Hepatocyte (in vitro differentiated cells): ENCODE measurements around the gene CACTIN. TPM values are rescaled to one million over a fixed set of nuclear protein-coding genes. Genes with fewer than 3 reads are reported as not detected.
"Not testable (repeated sequence)": the region's sequence is repeated elsewhere in the genome, so short reads cannot be mapped to it uniquely, and the experiment has no call there.

Experiments used
- DNase-seq: peaks from one replicate; pipeline ENCODE4 v3.0.0-alpha.2; 2016; ENCODE audit warnings: low spot score
- H2AFZ ChIP-seq: fragments of 200-600 bp; sonication (generic); 2 replicates; pipeline ENCODE4 v1.6.0; 2016; ENCODE audit warnings: antibody characterized with exemption, mild to moderate bottlenecking
- H3K27ac ChIP-seq: fragments of 200-600 bp; sonication (generic); 2 replicates; pipeline ENCODE4 v1.5.1; 2016; ENCODE audit warnings: mild to moderate bottlenecking
- H3K27me3 ChIP-seq: fragments of 200-600 bp; sonication (generic); 2 replicates; pipeline ENCODE4 v1.6.1; 2016
- H3K36me3 ChIP-seq: fragments of 200-600 bp; sonication (generic); replicated peaks from 2 replicates; pipeline ENCODE4 v1.5.1; 2016; ENCODE audit warnings: low read depth; ENCODE audit not compliant: insufficient read depth
- H3K4me1 ChIP-seq: fragments of 200-600 bp; sonication (generic); 2 replicates; pipeline ENCODE4 v1.5.1; 2016; ENCODE audit warnings: mild to moderate bottlenecking, moderate library complexity; ENCODE audit not compliant: insufficient read depth
- H3K4me2 ChIP-seq: fragments of 200-600 bp; sonication (generic); 2 replicates; pipeline ENCODE4 v1.6.0; 2016
- H3K4me3 ChIP-seq: fragments of 200-600 bp; sonication (generic); 2 replicates; pipeline ENCODE4 v1.5.1; 2016; ENCODE audit warnings: mild to moderate bottlenecking
- H3K79me2 ChIP-seq: fragments of 200-600 bp; sonication (generic); 2 replicates; pipeline ENCODE4 v1.6.0; 2017; ENCODE audit warnings: mild to moderate bottlenecking
- H3K9me2 ChIP-seq: fragments of 200-600 bp; sonication (generic); replicated peaks from 2 replicates; pipeline ENCODE4 v1.6.0; 2017; ENCODE audit warnings: mild to moderate bottlenecking; ENCODE audit not compliant: insufficient read depth
- H3K9me3 ChIP-seq: fragments of 200-600 bp; sonication (generic); 2 replicates; pipeline ENCODE4 v1.5.1; 2016; ENCODE audit warnings: low read depth, mild to moderate bottlenecking
- H4K20me1 ChIP-seq: fragments of 200-600 bp; sonication (generic); 2 replicates; pipeline ENCODE4 v1.6.0; 2016; ENCODE audit warnings: mild to moderate bottlenecking; ENCODE audit not compliant: insufficient read depth, poor library complexity, severe bottlenecking
- EZH2 ChIP-seq: fragments of 200-600 bp; sonication (generic); IDR thresholded peaks from 2 replicates; pipeline ENCODE4 v1.6.1; 2016; ENCODE audit warnings: antibody characterized with exemption, mild to moderate bottlenecking, borderline replicate concordance
- EZH2phosphoT487 ChIP-seq: fragments of 200-600 bp; sonication (generic); IDR thresholded peaks from one replicate; pipeline ENCODE4 v1.6.1; 2018; ENCODE audit warnings: antibody characterized with exemption, mild to moderate bottlenecking, low read depth, moderate library complexity; ENCODE audit not compliant: unreplicated experiment, severe bottlenecking
- WGBS: methylation state at CpG from one replicate; pipeline ENCODE4 v1.1.6; 2016; ENCODE audit warnings: low lambda C conversion rate; ENCODE audit errors: missing lambda C conversion rate; 5-methylcytosine and 5-hydroxymethylcytosine counted together
- polyA plus RNA-seq: library from polyadenylated mRNA; unstranded; fragments of >200 nt; fragmentation: Nextera tagmentation; extraction: Ambion mirVana; gene quantifications from 2 replicates; pipeline ENCODE4 v1.2.1, GENCODE V29; 2016
- total RNA-seq: library from RNA; depleted of rRNA; stranded (reverse); fragments of >200 nt; gene quantifications from 2 replicates; pipeline ENCODE4 v1.2.3, GENCODE V29; 2014
- TF ChIP-seq, protein P1 (sequence below): fragments of 200-600 bp; sonication (generic); IDR thresholded peaks from 2 replicates; pipeline ENCODE4 v1.5.1; 2016; ENCODE audit warnings: antibody characterized with exemption, mild to moderate bottlenecking; ENCODE audit not compliant: poor library complexity

Gene CACTIN
- total and polyA plus RNA-seq, 2 experiments from 2014 or later, result 15.7 to 18.3 TPM

- Histone ChIP-seq H2AFZ (no peak overlapping the region), H3K27me3 (no peaks in the 10 kb centered on the region), H3K4me3 (no peak overlapping the region), H3K27ac (no peak overlapping the region), H3K79me2 (no peaks in the 10 kb centered on the region), H3K4me2 (no peak overlapping the region), H3K4me1 (no peaks in the 10 kb centered on the region), H4K20me1 (no peaks in the 10 kb centered on the region), H3K36me3 (no peaks in the 10 kb centered on the region), H3K9me3 (no peaks in the 10 kb centered on the region), H3K9me2 (no peaks in the 10 kb centered on the region)
- DNase-seq, result no peak
- TF ChIP-seq EZH2phosphoT487 (no peak), EZH2 (no peak)
- TF ChIP-seq, protein P1, sequence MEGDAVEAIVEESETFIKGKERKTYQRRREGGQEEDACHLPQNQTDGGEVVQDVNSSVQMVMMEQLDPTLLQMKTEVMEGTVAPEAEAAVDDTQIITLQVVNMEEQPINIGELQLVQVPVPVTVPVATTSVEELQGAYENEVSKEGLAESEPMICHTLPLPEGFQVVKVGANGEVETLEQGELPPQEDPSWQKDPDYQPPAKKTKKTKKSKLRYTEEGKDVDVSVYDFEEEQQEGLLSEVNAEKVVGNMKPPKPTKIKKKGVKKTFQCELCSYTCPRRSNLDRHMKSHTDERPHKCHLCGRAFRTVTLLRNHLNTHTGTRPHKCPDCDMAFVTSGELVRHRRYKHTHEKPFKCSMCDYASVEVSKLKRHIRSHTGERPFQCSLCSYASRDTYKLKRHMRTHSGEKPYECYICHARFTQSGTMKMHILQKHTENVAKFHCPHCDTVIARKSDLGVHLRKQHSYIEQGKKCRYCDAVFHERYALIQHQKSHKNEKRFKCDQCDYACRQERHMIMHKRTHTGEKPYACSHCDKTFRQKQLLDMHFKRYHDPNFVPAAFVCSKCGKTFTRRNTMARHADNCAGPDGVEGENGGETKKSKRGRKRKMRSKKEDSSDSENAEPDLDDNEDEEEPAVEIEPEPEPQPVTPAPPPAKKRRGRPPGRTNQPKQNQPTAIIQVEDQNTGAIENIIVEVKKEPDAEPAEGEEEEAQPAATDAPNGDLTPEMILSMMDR, result no peak
- WGBS, result 95% methylated on average over 32 of the region's 50 CpGs
These were observed 6.4 kb upstream of the CACTIN start for GRCh38 chr19:3632739-3633558.

- TF ChIP-seq EZH2, result no peak
- TF ChIP-seq, protein P1, result no peak
- no peak for TF ChIP-seq EZH2phosphoT487
- Histone ChIP-seq H2AFZ (no peak overlapping the region), H3K27me3 (no peaks in the 10 kb centered on the region), H3K4me1 (no peaks in the 10 kb centered on the region), H3K4me2 (no peak overlapping the region), H3K36me3 (no peaks in the 10 kb centered on the region), H4K20me1 (no peaks in the 10 kb centered on the region), H3K79me2 (no peaks in the 10 kb centered on the region), H3K27ac (no peak overlapping the region), H3K4me3 (no peak overlapping the region), H3K9me3 (no peaks in the 10 kb centered on the region), H3K9me2 (no peaks in the 10 kb centered on the region)
- no peak for DNase-seq
- 96% methylated on average over 16 of the region's 16 CpGs for WGBS
These were observed 5.5 kb upstream of the CACTIN start for GRCh38 chr19:3632098-3632497.

DNA sequence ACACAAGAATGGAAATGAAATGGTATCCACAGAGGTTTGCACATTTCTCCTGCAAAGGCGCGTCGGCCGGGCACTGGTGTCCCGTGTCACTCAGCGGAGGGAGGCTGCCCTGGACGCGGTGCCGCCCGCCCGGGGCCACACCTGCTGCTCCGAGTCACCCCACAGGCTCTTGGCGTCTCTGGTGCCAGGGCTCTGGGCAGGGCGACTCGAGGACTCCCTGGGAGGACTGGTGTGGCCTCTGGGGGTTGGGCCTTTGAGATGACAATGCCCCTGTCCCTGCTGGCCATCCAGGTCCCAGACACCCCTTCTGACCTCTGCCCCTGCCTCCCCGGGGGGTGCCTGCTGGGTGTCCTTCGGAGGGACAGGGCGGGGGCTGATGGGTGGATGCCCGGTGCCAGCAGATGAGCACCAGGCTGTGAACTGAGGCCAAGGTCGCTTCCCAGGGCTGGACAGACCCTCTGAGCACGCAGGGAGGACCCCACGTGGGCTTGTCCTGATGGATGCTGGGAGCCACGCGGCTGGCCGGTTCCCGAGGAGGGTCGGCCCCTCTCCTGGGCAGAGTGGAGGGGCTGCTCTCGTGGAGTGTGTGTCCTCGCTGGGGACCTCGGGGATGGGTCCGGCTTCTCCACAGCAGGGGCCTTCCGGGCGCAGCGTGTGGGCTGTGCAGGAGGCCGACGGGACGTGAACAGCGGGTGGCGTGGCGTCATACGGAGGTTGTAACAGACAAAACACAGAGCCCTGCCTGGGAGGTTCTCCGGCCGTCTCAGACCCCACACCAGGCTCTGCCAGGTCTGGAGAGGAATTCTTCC is 4.7 kb upstream of the CACTIN start:
- H4K20me1 ChIP-seq, result no peaks in the 10 kb centered on the region
- no peaks in the 10 kb centered on the region for H3K4me1 ChIP-seq
- H3K4me3 ChIP-seq, result no peak overlapping the region
- DNase-seq, result no peak
- H3K9me2 ChIP-seq, result no peaks in the 10 kb centered on the region
- 91% methylated on average over 42 of the region's 43 CpGs for WGBS
- H3K27ac ChIP-seq, result no peak overlapping the region
- no peaks in the 10 kb centered on the region for H3K9me3 ChIP-seq
- no peaks in the 10 kb centered on the region for H3K27me3 ChIP-seq
- no peak overlapping the region for H3K4me2 ChIP-seq
- H2AFZ ChIP-seq, result no peak overlapping the region
- TF ChIP-seq EZH2phosphoT487, result no peak
- TF ChIP-seq, protein P1, result no peak
- no peak for TF ChIP-seq EZH2
- peaks cover under 1% of the 10 kb centered on the region for H3K79me2 ChIP-seq
- H3K36me3 ChIP-seq, result no peaks in the 10 kb centered on the region

DNA sequence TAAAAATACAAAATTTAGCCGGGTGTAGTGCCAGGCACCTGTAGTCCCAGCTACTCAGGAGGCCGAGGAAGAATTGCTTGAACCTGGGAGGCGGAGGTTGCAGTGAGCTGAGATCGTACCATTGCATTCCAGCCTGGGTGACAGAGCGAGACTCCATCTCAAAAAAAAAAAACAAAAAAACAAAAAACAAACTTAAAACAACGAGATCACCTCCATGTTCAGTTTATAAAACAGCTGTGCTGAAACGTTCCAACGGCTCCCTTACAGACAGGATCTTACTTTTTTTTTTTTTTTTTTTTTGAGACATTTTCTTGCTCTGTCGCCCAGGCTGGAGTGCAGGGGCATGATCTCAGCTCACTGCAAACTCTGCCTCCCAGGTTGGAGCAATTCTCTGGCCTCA is 2.2 kb upstream of the CACTIN start:
- not testable (repeated sequence) for H3K9me2 ChIP-seq, H3K9me3 ChIP-seq, H3K27ac ChIP-seq, H3K4me2 ChIP-seq, H3K36me3 ChIP-seq, H3K4me3 ChIP-seq, H3K4me1 ChIP-seq, DNase-seq, H4K20me1 ChIP-seq, H3K27me3 ChIP-seq, H2AFZ ChIP-seq
- peaks cover 22% of the 10 kb centered on the region for H3K79me2 ChIP-seq
- WGBS, result 92% methylated on average over 9 of the region's 9 CpGs
